Naive B cell (primary cell): Measurements from ENCODE around the gene PANX2. TPM values are rescaled to one million over a fixed set of nuclear protein-coding genes. Genes with fewer than 3 reads are reported as not detected.
A peak's percentile ranks its signal among the peaks of the same experiment; 100 is the strongest.
"Not testable (repeated sequence)": the region's sequence is repeated elsewhere in the genome, so short reads cannot be mapped to it uniquely, and the experiment has no call there.

Source experiments
- ATAC-seq, 2 donors: fragments of 150-1000 bp; cut with Tn5 transposase; 2 replicates each; pipeline ENCODE4 v1.10.0; 2021; ENCODE audit warnings: low read depth in 2 of 2, mild to moderate bottlenecking in 2 of 2, moderate library complexity in 2 of 2
- DNase-seq: peaks from one replicate; pipeline ENCODE4 v3.0.0; 2022
- H3K27ac Mint-ChIP-seq, 6 donors: one replicate each; pipeline ENCODE4 v1.8.0; 2020 to 2022; ENCODE audit warnings: mild to moderate bottlenecking in 6 of 6, mixed read lengths in 6 of 6, moderate library complexity in 5 of 6, inconsistent platforms in 2 of 6
- H3K27me3 Mint-ChIP-seq, 3 donors: one replicate each; pipeline ENCODE4 v1.8.0; 2021 to 2022; ENCODE audit warnings: mixed read lengths in 3 of 3, mild to moderate bottlenecking in 1 of 3
- H3K36me3 Mint-ChIP-seq, 2 donors: one replicate each; pipeline ENCODE4 v1.8.0; 2020 to 2022; ENCODE audit warnings: mixed read lengths in 2 of 2, inconsistent platforms in 1 of 2, mild to moderate bottlenecking in 1 of 2
- H3K4me1 Mint-ChIP-seq, 3 donors: one replicate each; pipeline ENCODE4 v1.8.0; 2020 to 2022; ENCODE audit warnings: mixed read lengths in 3 of 3, inconsistent platforms in 1 of 3, mild to moderate bottlenecking in 1 of 3, moderate library complexity in 1 of 3
- H3K4me3 Mint-ChIP-seq, 8 donors: one replicate each; pipeline ENCODE4 v1.8.0; 2020 to 2022; ENCODE audit warnings: mild to moderate bottlenecking in 8 of 8, mixed read lengths in 8 of 8, moderate library complexity in 8 of 8, inconsistent platforms in 2 of 8
- H3K9me3 Mint-ChIP-seq, 7 donors: one replicate each; pipeline ENCODE4 v1.8.0; 2020 to 2022; ENCODE audit warnings: mixed read lengths in 7 of 7, mild to moderate bottlenecking in 5 of 7, inconsistent platforms in 2 of 7, moderate library complexity in 1 of 7
- polyA plus RNA-seq, 6 donors: library from polyadenylated mRNA; unstranded; fragments of 300-500 nt; fragmentation: Illumina TruSeq; gene quantifications; one replicate each; pipeline ENCODE4 v1.2.3, GENCODE V29; 2021; ENCODE audit warnings: low read depth in 6 of 6

Gene PANX2
- polyA plus RNA-seq, 6 donors from 2014 or later, result 0.08 TPM; not detected in 5

DNA sequence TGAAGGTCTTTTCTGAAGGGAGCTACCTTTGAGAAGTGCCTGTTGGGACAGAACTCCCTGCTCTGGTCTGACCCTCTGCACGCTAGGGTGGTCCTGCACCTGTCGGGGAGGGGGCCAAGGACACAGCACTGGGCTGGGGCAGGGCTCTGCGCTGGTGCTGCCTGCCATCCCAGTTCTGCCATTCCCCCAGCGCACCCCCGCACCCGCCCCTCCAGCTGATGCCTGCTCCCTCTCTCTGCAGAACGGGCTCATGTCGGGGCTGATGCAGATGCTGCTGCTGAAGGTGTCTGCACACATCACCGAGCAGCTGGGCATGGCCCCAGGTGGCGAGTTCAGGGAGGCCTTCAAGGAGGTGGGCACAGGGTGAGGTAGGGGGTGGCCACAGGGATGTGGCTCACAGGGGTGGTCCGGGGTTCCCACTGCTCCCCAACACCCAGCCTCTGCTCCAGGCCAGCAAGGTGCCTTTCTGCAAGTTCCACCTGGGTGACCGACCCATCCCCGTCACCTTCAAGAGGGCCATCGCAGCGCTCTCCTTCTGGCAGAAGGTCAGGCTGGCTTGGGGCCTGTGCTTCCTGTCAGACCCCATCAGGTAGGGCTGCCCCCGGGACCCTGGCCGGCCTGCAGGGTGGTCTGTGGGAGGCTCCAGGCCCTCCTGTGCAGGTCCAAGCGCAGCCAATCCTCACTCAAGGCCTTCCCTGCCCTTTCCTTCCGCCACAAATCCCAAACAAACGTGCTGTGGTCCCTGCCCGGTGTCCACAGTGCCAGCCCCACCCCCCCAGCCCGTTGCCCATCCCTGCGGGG is 26.7 kb downstream of the PANX2 start:
- no peak for DNase-seq
- Mint-ChIP-seq H3K36me3 (no peaks in the 10 kb centered on the region), H3K9me3 (no peaks in the 10 kb centered on the region), H3K4me1 (peaks cover 11 to 40% (median 35%) of the 10 kb centered on the region in 3 donors), H3K27ac (peak overlapping the region in 4 of 6 donors; percentile 68 to 100 (median 84)), H3K4me3 (peak overlapping the region in 1 of 8 donors; percentile 38), H3K27me3 (no peaks in the 10 kb centered on the region)
- ATAC-seq, result no peak

DNA sequence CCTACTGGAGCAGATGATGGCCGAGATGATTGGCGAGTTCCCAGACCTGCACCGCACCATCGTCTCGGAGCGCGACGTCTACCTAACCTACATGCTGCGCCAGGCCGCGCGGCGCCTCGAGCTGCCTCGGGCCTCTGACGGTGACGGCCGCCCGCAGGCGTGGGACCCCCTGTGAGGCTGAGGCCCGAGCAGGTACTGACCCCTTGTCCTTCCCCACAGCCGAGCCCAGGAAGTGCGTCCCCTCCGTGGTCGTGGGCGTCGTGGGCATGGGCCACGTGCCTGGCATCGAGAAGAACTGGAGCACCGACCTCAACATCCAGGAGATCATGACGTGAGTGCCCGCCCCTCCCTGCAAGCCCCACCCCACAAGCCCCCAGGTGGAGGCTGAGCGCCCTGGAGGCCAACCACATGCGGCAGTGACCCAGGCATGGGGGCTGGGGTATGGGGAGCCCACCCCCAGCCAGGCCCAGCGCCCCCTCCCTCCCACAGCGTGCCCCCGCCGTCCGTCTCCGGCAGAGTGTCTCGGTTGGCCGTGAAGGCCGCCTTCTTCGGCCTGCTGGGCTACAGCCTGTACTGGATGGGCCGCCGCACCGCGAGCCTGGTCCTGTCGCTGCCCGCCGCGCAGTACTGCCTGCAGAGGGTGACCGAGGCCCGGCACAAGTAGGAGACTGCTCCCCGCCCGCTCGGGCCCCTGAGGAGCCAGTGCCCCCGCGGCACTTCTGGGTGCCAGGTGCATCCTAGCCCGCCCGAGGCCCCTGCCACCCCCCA is 27.5 kb downstream of the PANX2 start:
- H3K27me3 Mint-ChIP-seq, result no peaks in the 10 kb centered on the region
- peak overlapping the region in 2 of 6 donors; percentile 67 to 100 for H3K27ac Mint-ChIP-seq
- DNase-seq (no peak), ATAC-seq (no peak)
- no peaks in the 10 kb centered on the region for H3K9me3 Mint-ChIP-seq
- H3K4me1 Mint-ChIP-seq, result peaks cover 5 to 37% (median 33%) of the 10 kb centered on the region in 3 donors
- peak overlapping the region in 3 of 8 donors; percentile 20 to 54 (median 33) for H3K4me3 Mint-ChIP-seq
- H3K36me3 Mint-ChIP-seq, result no peaks in the 10 kb centered on the region

DNA sequence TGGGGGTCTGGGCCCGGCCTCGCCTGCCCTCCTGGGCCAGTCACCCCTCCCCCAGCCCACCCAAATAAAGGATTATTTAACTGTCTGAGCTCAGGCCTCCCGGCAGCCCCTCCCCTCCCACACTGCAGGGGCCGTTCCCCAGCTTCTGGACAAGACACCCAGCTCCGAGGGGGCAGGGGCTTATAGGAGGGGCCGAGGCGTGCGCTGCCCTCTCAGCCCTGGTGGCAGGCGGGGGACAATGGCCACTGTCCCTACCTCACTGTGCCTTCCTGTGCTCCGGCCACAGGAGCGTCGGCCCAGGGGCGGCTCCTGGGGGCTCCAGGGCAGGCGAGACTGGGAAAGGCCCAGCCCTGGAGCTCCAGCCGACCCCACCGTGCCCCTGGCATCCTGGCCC is 28.1 kb downstream of the PANX2 start:
- Mint-ChIP-seq H3K36me3 (no peaks in the 10 kb centered on the region), H3K27ac (peak overlapping the region in 2 of 6 donors; percentile 34 to 89), H3K9me3 (no peaks in the 10 kb centered on the region), H3K4me1 (peaks cover 5 to 34% (median 32%) of the 10 kb centered on the region in 3 donors), H3K4me3 (peak overlapping the region in 2 of 8 donors; percentile 74 to 78), H3K27me3 (no peaks in the 10 kb centered on the region)
- DNase-seq (no peak), ATAC-seq (no peak)

DNA sequence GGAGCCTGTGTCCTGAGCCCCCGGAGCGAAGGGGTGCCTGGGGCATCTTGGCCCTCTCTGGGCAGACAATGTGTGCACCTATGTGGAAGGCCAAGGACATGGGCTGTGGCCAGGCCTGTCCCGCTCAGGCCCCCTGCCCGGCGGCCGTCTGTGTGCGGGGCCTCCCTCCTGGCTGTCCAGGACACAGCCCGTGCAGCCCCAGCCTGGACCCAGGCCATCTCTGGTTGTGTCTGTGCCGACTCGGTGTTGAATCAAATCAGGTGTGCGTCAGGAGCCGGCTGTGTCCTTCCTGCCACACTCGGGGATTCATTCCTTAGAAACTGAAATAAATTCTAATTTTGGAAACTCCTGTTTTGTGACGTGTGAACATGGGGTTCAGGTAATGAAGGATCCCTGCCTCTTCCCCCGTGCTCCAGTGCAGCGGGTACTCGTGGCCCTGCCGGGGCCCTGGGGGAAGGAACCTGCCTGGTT is 28.8 kb downstream of the PANX2 start:
- no peaks in the 10 kb centered on the region for H3K27me3 Mint-ChIP-seq
- H3K36me3 Mint-ChIP-seq, result no peaks in the 10 kb centered on the region
- ATAC-seq (no peak), DNase-seq (no peak)
- peaks cover 5 to 34% (median 32%) of the 10 kb centered on the region in 3 donors for H3K4me1 Mint-ChIP-seq
- peak overlapping the region; percentile 33 to 98 (median 89) for H3K27ac Mint-ChIP-seq
- no peaks in the 10 kb centered on the region for H3K9me3 Mint-ChIP-seq
- peak overlapping the region; percentile 55 to 90 (median 76) for H3K4me3 Mint-ChIP-seq

DNA sequence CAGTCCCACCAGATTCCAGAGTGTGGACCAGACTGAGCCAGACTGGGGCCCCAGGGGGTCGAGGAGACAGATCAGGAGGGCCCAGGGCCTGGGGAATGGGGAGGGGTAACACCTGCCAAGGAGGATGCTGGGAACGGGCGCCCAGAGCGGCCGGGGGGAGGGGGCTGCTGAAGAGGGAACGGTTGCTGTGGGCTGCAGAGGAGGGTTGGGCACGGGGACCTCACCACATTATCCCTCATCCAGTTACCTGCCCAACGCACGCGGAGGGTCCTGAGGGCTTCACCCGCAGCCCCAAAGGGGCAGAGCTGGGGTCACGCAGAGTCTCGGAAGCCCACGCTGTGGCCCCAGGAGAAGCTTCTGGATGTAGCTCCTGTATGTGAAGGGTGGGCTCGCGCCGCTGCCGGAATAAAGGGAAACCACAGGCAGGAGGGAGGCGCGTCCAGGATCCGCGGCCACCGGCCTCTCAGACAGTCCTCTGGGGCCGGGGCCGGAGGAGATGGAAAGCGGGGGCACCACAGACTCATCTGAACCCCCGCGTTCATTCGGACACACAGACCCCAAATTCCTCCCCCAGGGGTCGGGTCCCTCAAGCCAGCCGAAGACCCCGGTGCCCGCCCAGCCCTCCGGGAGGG is 29.4 kb downstream of the PANX2 start:
- peaks cover 3 to 4% of the 10 kb centered on the region in 2 donors for H3K36me3 Mint-ChIP-seq
- H3K27ac Mint-ChIP-seq, result peak overlapping the region; percentile 33 to 98 (median 89)
- H3K27me3 Mint-ChIP-seq, result no peaks in the 10 kb centered on the region
- DNase-seq (no peak), ATAC-seq (no peak)
- peaks cover 8 to 34% (median 32%) of the 10 kb centered on the region in 3 donors for H3K4me1 Mint-ChIP-seq
- peak overlapping the region; percentile 55 to 90 (median 76) for H3K4me3 Mint-ChIP-seq
- no peaks in the 10 kb centered on the region for H3K9me3 Mint-ChIP-seq

DNA sequence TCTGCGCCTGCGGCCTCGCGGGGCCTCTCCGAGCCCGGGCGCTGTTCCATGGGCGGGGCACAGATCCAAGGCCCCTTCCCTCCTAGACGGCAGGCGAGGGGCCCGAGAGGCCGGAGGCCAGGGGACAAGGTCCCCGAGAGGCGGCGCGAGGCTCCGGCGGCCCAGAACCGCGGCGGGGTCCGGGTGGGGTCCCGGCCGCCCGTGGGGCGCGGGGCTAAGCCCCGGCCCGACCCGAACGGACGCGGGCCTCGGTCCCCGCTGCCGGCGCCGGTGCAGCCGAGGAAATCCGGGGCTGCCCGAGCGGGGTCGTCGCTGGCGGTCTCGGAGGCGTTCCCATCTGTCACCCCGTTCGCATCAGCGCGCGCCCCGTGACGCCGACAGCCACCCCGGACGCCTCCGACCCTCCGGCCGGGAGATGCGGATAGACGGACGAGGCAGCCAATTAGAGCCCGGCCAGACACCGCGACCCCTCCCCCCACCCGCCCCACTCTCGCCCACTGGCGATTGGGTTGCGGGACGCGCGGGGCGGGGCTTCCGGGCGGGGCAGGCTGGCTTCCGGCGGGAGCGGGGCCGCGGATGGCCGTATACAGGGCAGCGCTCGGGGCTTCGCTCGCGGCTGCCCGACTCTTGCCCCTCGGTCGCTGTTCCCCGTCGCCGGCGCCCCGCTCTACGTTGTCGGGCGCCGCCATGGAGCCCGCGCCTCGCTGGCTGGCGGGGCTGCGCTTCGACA is 30.1 kb downstream of the PANX2 start, which contains the start of gene SELENOO:
Gene SELENOO (plus strand): TSS at position 551 of the 730 bp plus-strand sequence. CDS start 26 bp downstream, at position 577.
- Mint-ChIP-seq H3K4me1 (peaks cover 12 to 30% (median 28%) of the 10 kb centered on the region in 3 donors), H3K27me3 (no peaks in the 10 kb centered on the region), H3K36me3 (peaks cover 5 to 8% of the 10 kb centered on the region in 2 donors), H3K27ac (peak within 1 kb of the TSS; percentile 33 to 98 (median 89)), H3K4me3 (peak within 1 kb of the TSS; percentile 79 to 93 (median 89)), H3K9me3 (no peaks in the 10 kb centered on the region)
- peak; percentile 94 for DNase-seq
- peak; percentile 89 to 90 for ATAC-seq

DNA sequence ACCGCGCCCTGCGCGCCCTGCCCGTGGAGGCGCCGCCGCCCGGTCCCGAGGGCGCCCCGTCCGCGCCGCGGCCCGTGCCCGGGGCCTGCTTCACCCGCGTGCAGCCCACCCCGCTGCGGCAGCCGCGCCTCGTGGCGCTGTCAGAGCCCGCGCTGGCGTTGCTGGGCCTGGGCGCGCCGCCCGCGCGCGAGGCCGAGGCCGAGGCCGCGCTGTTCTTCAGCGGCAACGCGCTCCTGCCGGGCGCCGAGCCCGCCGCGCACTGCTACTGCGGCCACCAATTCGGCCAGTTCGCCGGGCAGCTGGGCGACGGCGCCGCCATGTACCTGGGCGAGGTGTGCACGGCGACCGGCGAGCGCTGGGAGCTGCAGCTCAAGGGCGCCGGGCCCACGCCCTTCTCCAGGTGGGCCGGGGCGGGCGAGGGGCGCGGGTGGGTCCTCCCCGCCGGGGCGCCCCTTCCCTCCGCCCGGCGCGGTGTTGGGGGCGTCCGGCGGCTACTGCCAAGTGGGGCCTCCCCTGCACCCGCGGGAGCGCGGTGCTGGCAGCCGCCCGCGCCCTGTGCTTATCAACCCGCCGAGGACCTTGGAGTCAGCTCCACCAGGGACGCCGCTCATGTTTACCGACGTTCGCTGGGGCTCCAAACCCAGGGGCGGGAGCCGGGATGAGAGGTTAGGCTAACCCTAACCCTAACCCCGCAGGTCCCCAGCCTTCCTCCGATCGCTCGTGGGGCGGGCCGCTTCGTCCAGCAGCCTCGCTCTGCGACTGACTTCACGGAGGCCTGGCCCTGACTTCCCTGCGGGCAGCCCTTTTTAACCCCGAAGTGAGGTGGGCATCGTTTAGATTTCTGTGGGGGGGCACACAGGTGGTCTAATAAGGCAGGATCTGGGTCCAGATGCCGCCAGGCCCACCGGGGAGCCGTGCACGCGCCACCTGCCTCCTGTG is 30.9 kb downstream of the PANX2 start:
- H3K36me3 Mint-ChIP-seq, result peaks cover 5 to 8% of the 10 kb centered on the region in 2 donors
- no peaks in the 10 kb centered on the region for H3K27me3 Mint-ChIP-seq
- H3K4me3 Mint-ChIP-seq, result peak overlapping the region; percentile 79 to 93 (median 89)
- peak overlapping the region; percentile 86 to 97 (median 88) for H3K27ac Mint-ChIP-seq
- H3K4me1 Mint-ChIP-seq, result peaks cover 12 to 27% (median 26%) of the 10 kb centered on the region in 3 donors
- DNase-seq, result peak; percentile 51
- peak; percentile 15 to 30 for ATAC-seq
- H3K9me3 Mint-ChIP-seq, result no peaks in the 10 kb centered on the region

DNA sequence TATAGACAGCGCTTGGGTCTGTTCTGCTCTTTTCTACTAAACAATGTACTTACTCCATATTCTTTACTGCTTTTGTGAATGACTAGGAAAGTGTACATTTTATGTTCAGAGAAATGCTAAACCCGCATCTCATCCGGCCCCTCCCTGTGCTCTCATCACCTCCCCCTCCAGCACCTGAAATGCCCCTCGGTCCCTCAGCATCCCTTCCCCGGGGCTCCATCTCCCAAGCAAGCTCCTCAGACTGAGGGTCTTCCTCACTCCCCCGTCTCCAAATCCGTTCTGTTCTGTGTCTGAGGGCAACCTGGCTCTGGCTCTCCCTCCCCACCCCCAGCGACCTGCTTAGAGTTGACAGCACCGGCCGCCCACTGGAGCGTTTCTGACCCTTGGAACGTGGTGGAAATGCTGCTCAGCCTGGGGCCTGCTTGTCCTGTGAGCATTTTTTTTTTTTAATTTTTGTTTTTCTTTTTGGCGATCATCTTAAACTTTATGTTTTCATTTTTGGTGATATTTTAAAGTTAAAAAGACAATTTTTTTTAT is 31.7 kb downstream of the PANX2 start:
- DNase-seq (no peak), ATAC-seq (no peak)
- H3K4me1 Mint-ChIP-seq, result peaks cover 12 to 27% (median 26%) of the 10 kb centered on the region in 3 donors
- H3K27me3 Mint-ChIP-seq, result no peaks in the 10 kb centered on the region
- no peaks in the 10 kb centered on the region for H3K9me3 Mint-ChIP-seq
- peak overlapping the region; percentile 86 to 97 (median 88) for H3K27ac Mint-ChIP-seq
- peaks cover 5 to 8% of the 10 kb centered on the region in 2 donors for H3K36me3 Mint-ChIP-seq
- peak overlapping the region; percentile 79 to 93 (median 89) for H3K4me3 Mint-ChIP-seq

DNA sequence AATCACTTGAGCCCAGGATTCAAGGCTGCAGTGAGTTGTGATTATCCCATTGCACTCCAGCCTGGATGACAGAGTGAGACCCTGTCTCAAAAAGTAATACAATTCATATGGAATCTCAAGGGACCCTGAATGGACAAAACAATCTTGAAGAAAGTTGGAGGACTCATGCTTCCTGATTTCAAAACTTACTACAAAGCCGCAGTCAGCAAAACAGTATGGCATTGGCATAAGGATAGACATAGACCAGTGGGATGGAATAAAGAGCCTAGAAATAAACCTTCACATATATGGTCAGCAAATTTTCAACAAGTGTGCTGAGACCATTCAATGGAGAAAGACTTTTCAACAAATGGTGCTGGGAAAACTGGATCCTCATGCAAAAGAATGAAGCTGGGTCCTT is 32.8 kb downstream of the PANX2 start:
- Mint-ChIP-seq H3K27me3 (no peaks in the 10 kb centered on the region), H3K36me3 (peaks cover 5 to 8% of the 10 kb centered on the region in 2 donors), H3K9me3 (no peaks in the 10 kb centered on the region), H3K4me3 (peak overlapping the region in 2 of 8 donors; percentile 53 to 56), H3K4me1 (peaks cover 20 to 35% (median 34%) of the 10 kb centered on the region in 3 donors), H3K27ac (no peak overlapping the region)
- DNase-seq, result no peak
- no peak for ATAC-seq

DNA sequence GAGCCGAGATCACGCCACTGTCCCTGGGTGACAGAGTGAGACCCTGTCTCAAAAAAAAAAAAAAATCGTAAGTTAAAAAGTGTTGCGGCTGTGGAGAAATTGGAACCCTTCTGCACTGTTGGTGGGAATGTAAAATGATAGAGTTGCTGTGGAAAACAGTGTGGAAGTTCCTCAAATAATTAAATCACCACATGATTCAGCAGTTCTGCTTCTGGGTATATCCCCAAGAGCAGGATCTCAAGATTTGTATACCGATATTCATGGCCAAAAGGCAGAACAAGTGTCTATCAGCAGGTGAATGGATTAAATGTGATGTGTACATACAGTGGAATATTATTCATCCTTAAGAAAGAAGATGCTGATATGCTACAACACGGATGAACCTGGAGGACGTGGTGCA is 34.0 kb downstream of the PANX2 start:
- no peak for DNase-seq
- H3K4me3 Mint-ChIP-seq, result peak overlapping the region in 2 of 8 donors; percentile 44 to 51
- H3K27ac Mint-ChIP-seq, result peak overlapping the region in 2 of 6 donors; percentile 32 to 84

DNA sequence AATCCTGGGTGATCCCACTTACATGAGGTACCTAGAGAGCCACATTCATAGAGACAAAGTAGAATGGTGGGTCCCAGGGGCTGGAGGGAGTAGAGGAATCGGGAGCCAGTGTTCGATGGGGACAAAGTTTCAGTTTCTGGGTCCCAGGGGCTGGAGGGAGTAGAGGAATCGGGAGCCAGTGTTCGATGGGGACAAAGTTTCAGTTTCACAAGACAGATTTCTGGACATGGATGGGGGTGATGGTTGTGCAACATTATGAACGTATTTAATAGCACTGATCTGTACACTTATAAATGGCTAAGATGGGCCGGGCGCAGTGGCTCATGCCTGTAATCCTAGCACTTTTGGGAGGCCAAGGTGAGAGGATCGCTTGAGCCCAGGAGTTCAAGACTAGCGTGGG is 34.5 kb downstream of the PANX2 start:
- peak overlapping the region in 3 of 6 donors; percentile 29 to 84 (median 57) for H3K27ac Mint-ChIP-seq
- not testable (repeated sequence) for DNase-seq, ATAC-seq, H3K27me3 Mint-ChIP-seq, H3K9me3 Mint-ChIP-seq
- peaks cover 24 to 35% (median 33%) of the 10 kb centered on the region in 3 donors for H3K4me1 Mint-ChIP-seq
- peaks cover 9 to 13% of the 10 kb centered on the region in 2 donors for H3K36me3 Mint-ChIP-seq
- H3K4me3 Mint-ChIP-seq, result peak overlapping the region in 3 of 8 donors; percentile 51 to 74 (median 54)

More for the DNA sequence above, 34.0 kb downstream of the PANX2 start:
- Mint-ChIP-seq H3K27me3 (no peaks in the 10 kb centered on the region), H3K36me3 (peaks cover 5 to 9% of the 10 kb centered on the region in 2 donors), H3K4me1 (peaks cover 20 to 33% (median 32%) of the 10 kb centered on the region in 3 donors), H3K9me3 (no peaks in the 10 kb centered on the region)
- ATAC-seq, result no peak
